Superior temporal gyrus (tissue), 1 donor: ENCODE results near the gene SF3B6.
"Not testable (repeated sequence)": the region's sequence is repeated elsewhere in the genome, so short reads cannot be mapped to it uniquely, and the experiment has no call there.

Experiments used
- DNase-seq: peaks from one replicate; pipeline ENCODE4 v3.0.0-alpha.2; 2016; ENCODE audit errors: extremely low spot score

SF3B6 gene

GRCh38 chr2:24050041-24050979 lies 25.8 kb downstream of the SF3B6 start:
- DNase-seq = no peak

GRCh38 chr2:24049485-24050021 lies 26.6 kb downstream of the SF3B6 start, which contains the start of gene FKBP1B:
TSS of gene FKBP1B (plus strand) at chr2:24049741. CDS start at chr2:24049850, 109 bp downstream.
- DNase-seq = no peak

GRCh38 chr2:24048769-24049484 lies 27.2 kb downstream of the SF3B6 start:
- no peak for DNase-seq

GRCh38 chr2:24047703-24048033 lies 28.5 kb downstream of the SF3B6 start:
- no peak for DNase-seq

- DNase-seq = peak; percentile 99
These were observed 29.0 kb downstream of the SF3B6 start, which contains the start of gene WDCP for GRCh38 chr2:24046930-24047702. TSS of gene WDCP (minus strand) at chr2:24047391. CDS start at chr2:24039494, 7,897 bp downstream.

GRCh38 chr2:24046599-24046929 lies 29.6 kb downstream of the SF3B6 start:
- DNase-seq = no peak

- no peak for DNase-seq
These were observed 30.3 kb downstream of the SF3B6 start for GRCh38 chr2:24045511-24046508.

- DNase-seq = not testable (repeated sequence)
These were observed 33.0 kb downstream of the SF3B6 start for GRCh38 chr2:24043133-24043532.

- no peak for DNase-seq
These were observed 35.6 kb downstream of the SF3B6 start for GRCh38 chr2:24040511-24040910.

- DNase-seq = no peak
These were observed 37.2 kb downstream of the SF3B6 start for GRCh38 chr2:24038786-24039499.

GRCh38 chr2:24026233-24026632 lies 49.9 kb downstream of the SF3B6 start:
- DNase-seq = no peak

- no peak for DNase-seq
These were observed 51.0 kb downstream of the SF3B6 start for GRCh38 chr2:24024996-24025663.

GRCh38 chr2:24024018-24024417 lies 52.1 kb downstream of the SF3B6 start:
- DNase-seq = no peak

GRCh38 chr2:24022975-24023575 lies 53.1 kb downstream of the SF3B6 start:
- DNase-seq = no peak

GRCh38 chr2:24022324-24022974 lies 53.7 kb downstream of the SF3B6 start:
- no peak for DNase-seq

GRCh38 chr2:24021122-24021998 lies 54.8 kb downstream of the SF3B6 start:
- no peak for DNase-seq

- DNase-seq = no peak
These were observed 55.9 kb downstream of the SF3B6 start for GRCh38 chr2:24020244-24020643.
